Right ventricle myocardium inferior (tissue), 1 donor: ENCODE data around the gene IZUMO4. TPM values are rescaled to one million over a fixed set of nuclear protein-coding genes. Genes with fewer than 3 reads are reported as not detected.

Source experiments
- ATAC-seq: fragments of 200-7000 bp; cut with Tn5 transposase; one replicate; pipeline ENCODE4 v1.9.1; 2020; ENCODE audit warnings: mild to moderate bottlenecking, moderate library complexity
- DNase-seq: peaks from one replicate; pipeline ENCODE4 v3.0.0; 2021; ENCODE audit errors: missing footprints
- intact Hi-C: fragments of 100-400 bp; cut with DNase I; formaldehyde crosslinking; loops from one replicate; pipeline ENCODE4 v1.11.0; 2022
- total RNA-seq: library from RNA; stranded (reverse); fragmentation: NEBNext Ultra II Directional; extraction: Animal tissue kit (Norgen Biotek cat#: 25700); gene quantifications from one replicate; pipeline ENCODE4 v1.2.1, GENCODE V29; 2021
- donor health status: DM: no; HTN: yes; CAD: no; lungs with severe emphysema.

Gene IZUMO4
- total RNA-seq, 1 donor from 2014 or later: 1.4 TPM

DNA sequence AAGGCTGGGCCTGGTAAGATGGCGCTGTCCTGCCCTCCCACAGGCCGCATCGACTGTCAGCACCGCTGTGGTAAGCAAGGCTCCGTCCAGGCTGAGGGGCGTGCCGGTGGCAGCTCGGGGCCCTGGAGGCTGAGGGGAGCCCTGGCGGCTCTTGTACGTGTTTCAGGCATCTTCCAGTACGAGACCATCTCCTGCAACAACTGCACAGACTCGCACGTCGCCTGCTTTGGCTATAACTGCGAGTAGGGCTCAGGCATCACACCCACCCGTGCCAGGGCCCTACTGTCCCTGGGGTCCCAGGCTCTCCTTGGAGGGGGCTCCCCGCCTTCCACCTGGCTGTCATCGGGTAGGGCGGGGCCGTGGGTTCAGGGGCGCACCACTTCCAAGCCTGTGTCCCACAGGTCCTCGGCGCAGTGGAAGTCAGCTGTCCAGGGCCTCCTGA is 1.2 kb downstream of the IZUMO4 start:
- intact Hi-C loops: loop anchor here (2.0 kb wide), 2 partner anchors 23 to 29 kb away; no protein-coding TSS in a partner anchor
- ATAC-seq (no peak), DNase-seq (no peak)

GRCh38 chr19:2099054-2099501 is 2.4 kb downstream of the IZUMO4 start:
- intact Hi-C loops: loop anchor here (2.0 kb wide), 1 partner anchor 22 kb away; no protein-coding TSS in a partner anchor
- ATAC-seq (no peak), DNase-seq (no peak)

DNA sequence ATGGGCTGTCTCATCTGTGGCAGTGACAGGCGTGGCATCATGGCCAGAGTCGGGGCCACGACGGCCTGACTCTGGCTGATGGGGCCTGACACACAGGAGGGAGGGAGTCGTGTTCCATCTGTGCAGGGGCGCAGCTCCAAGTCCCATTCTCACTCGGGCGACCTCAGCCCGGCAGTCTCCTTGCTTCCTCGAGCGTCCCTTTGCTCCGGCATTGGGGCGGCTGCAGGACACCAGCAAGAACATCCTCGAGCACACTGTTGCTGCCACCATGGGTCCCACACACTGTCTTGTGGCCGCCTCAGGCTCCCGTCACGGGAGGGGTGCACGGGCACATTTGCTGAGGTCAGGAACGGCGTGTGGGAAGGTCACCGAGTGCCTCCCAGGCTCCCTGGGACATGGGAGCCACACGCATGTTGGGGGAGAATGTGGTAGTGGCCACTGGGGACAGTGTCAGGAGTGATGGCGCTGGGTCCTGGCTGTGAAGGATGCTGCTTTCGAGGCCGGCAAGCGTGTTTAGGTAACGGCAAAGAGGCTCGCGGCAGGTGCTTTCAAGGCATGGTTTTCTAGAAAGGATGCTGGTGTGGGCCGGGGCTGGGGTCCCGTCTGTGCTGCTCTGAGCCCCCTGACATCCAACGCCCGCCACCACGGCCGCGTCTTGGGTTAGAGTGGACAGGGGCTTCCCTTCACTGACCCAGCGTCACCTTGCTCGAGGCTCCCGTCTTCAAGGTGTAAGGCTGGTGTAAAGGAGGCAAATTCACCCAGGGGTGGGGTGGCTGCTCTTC is 3.4 kb downstream of the IZUMO4 start:
- ATAC-seq (no peak), DNase-seq (no peak)
- intact Hi-C loops: loop anchor here (2.0 kb wide), 1 partner anchor 21 kb away; no protein-coding TSS in a partner anchor

DNA sequence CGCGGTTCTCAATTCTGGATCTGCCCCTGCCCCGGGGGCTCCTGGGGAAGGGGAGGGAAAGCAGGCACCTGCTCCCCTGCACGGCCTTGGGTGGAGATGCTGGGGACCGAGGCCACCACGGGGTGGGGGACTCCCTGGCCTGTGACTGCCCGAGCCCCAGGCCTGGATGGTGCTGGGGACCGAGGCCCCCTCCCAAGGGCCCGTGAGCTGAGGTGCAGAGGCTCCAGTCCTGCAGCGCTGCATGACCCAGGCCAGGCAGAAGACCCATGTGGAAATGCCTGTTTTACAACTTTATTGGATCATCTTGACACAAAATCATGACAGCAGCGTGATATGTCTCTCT is 4.0 kb downstream of the IZUMO4 start:
- ATAC-seq (no peak), DNase-seq (no peak)
- intact Hi-C loops: no loop called here

- intact Hi-C loops: no loop called here
- no peak for DNase-seq
These were observed 5.0 kb downstream of the IZUMO4 start for GRCh38 chr19:2101417-2102335.

DNA sequence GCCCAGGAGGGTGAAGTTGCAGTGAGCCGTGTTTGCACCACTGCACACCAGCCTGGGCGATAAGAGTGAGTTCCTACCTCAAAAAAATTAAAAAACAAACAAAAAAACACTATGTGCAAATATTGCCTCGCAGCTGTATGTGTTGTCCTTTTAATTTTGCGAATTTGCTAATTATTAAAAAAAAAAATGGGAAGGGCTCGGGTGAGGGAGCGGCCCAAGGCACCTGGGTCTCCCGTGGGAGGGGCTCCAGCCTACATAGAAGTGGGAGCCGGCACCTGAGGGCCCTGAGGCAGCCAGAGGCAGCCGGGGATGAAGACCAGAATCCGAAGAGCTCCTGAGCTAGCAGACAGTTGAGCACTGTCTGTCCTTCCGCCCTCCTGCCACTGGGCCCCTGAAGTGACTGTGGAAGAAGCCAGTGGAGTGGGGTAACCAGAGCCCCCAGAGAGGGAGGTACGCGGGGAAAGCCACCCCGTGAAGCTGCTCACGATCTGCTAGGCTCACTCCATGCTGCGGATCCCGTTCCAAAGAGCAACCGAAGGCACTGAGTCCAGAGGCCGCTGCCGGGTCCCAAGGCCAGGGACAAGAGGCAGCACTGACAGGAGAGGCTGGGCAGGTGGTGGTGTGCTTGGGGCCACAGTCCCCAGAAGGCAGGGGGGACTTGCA is 6.5 kb downstream of the IZUMO4 start:
- intact Hi-C loops: no loop called here
- no peak for DNase-seq
- ATAC-seq: no peak

More at GRCh38 chr19:2101417-2102335, 5.0 kb downstream of the IZUMO4 start:
- ATAC-seq: no peak

GRCh38 chr19:2108251-2109016 is 11.7 kb downstream of the IZUMO4 start:
- ATAC-seq: no peak

DNA sequence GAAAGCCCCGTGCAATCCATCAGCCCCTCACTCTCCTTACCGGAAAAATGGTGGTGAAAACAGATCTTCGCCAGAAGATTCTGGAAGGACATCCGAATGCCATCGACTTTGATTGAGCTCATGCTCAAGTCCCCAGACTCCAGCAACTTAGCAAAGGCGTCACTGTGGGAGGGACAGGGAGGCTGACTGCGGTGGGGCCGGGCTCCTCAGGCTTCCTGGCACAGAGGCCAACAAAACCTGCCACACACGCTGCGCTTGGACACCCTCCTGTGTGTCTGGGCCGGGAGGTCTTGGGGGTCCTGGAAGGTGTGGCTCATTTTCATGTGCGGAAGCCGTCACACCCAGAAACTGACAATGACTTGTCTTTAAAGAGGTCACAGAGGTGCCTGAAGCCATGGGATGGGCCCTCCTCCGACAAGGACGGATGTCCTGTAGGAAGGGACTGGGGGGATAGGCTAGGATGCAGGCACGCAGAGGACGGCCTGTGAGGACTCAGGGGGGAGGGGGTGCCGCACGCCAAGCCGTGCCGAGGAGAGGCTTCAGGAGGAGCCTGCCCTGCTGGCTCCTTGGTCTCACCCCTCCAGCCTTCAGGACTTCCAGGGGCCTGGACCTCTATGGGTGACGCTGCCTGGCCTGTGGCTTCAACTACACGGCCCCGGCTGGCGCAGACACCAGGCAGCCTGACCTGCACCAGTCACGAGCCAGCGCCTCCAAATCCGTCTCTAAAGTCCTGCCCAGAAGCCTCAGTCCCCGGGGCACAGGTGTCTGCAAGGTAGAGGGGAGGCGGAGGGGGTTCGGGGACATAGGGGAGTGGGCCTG is 12.5 kb downstream of the IZUMO4 start:
- ATAC-seq: no peak
- intact Hi-C loops: no loop called here
- DNase-seq: no peak

More at GRCh38 chr19:2108251-2109016, 11.7 kb downstream of the IZUMO4 start:
- intact Hi-C loops: no loop called here
- DNase-seq: no peak

DNA sequence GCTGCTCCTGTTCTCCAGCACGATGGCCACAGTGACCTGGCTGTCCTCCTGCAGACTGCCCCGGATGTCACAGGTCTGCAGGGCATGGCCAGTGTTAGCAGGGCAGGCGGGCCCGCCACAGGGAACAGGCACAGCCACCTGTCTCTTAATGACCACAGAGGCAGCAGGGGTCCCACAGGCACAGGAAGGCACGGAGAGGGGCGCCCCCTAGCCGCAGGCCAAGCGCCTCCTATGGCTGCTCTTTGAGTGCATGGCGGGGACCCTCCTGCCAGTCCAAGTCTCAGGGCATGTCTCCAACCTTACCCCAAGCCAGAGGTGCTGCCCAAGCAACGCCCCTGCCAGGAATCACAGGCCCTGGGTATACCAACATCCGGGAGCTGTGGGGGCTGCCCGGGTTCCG is 14.1 kb downstream of the IZUMO4 start:
- intact Hi-C loops: no loop called here
- DNase-seq (no peak), ATAC-seq (no peak)

GRCh38 chr19:2111425-2111824 is 14.7 kb downstream of the IZUMO4 start:
- no peak for DNase-seq
- intact Hi-C loops: no loop called here
- no peak for ATAC-seq

- intact Hi-C loops: no loop called here
- no peak for ATAC-seq
These were observed 15.2 kb downstream of the IZUMO4 start for GRCh38 chr19:2111886-2112285.

GRCh38 chr19:2112516-2113320 is 16.0 kb downstream of the IZUMO4 start:
- no peak for DNase-seq
- no peak for ATAC-seq
- intact Hi-C loops: no loop called here

More at GRCh38 chr19:2111886-2112285, 15.2 kb downstream of the IZUMO4 start:
- no peak for DNase-seq

DNA sequence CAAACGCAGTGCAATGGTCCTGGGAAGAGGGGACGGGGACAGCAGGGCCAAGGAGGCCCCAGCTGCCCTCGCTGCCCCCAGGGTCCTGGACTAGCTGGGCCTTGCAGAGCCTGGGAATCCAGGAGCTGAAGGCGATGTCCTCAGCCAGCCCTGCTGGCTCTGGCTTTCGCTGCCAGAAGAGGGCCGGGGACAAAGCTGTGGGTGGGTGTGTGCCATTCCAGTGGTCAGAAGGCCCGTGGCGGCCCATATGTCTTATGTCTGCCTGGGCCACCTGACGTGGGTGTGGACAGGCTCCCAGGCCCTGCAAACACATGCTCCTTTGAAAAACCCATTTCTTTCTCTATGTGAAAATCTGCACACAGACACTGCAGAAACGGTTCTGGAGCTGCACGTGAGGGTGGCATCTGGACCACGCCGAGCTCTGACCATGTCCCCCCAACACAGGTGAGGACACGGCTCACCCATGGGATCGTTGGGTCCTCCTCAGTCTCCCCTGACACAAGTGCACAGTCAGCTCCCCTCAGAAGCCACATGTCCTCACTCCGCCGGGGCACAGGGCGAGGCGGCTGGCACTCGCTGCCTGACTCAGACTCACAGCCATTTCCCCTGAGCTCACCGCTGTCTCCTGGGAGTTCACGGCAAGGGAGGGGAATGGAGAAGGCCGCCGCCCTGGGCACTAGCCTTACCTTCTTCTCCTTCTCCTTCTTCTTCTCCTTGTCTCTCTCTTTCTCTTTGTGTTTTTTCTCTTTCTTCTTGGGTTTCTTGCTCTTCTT is 16.9 kb downstream of the IZUMO4 start:
- intact Hi-C loops: no loop called here
- no peak for ATAC-seq

DNA sequence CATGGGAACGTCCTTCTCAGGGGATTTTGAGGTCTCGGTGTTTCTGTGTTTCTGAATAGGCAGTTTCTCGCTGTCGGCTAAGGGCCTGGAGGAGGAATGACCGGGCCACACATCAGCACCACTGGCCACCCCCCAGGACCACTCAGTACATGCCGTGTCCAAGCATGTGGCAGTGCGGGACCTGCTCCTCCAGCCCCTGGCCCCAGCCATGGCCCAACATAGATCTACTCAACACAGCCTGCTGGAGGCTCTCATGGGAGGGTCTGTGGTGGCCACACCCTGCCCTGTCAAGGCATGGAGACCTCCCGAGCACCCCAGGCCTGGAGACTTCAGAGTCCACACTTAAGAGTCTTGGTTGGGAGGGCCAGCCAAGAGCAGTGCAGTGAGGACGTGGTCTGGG is 17.5 kb downstream of the IZUMO4 start:
- intact Hi-C loops: no loop called here
- ATAC-seq: no peak
- no peak for DNase-seq

More for the DNA sequence above, 16.9 kb downstream of the IZUMO4 start:
- no peak for DNase-seq

DNA sequence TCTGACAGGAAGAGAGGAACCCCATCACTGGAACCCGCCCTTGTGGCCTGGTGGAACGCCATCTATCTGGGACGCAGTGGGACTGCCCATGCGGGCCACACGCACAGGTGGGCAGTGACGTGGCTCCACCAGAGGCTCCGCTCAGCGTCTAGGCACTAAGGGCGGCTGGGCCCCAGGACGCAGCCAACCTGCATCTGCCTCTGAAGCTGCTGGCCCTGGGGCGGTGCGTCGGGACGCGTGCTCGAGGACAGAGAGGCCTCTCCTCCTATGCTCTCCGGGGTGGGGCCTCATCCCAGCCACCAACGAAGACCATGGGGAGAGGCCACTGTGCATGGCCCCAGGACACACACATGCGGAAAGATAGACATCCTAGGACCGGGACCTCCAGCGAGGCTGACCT is 18.1 kb downstream of the IZUMO4 start:
- ATAC-seq (no peak), DNase-seq (no peak)
- intact Hi-C loops: no loop called here

GRCh38 chr19:2115324-2115723 is 18.6 kb downstream of the IZUMO4 start:
- DNase-seq (no peak), ATAC-seq (no peak)
- intact Hi-C loops: no loop called here
